NB4 (cell line): ENCODE results near the gene ASB18.

Experiments
- DNase-seq: peaks from one replicate; pipeline ENCODE4 v3.0.0; 2010; ENCODE audit warnings: low read depth
- H3K4me3 ChIP-seq: one replicate; pipeline ENCODE4 v1.5.1; 2011; ENCODE audit warnings: mild to moderate bottlenecking, low read depth, low read length, moderate library complexity
- MYC ChIP-seq: IDR thresholded peaks from 2 replicates; pipeline ENCODE4 v1.6.1; 2011; ENCODE audit warnings: low read depth, low read length
- POLR2A ChIP-seq: IDR thresholded peaks from 2 replicates; pipeline ENCODE4 v1.6.1; 2011; ENCODE audit warnings: mild to moderate bottlenecking; ENCODE audit not compliant: insufficient read length; ENCODE audit errors: extremely low read depth
- TF ChIP-seq, protein P1 (sequence below): IDR thresholded peaks from one replicate; pipeline ENCODE4 v1.5.1; 2012; ENCODE audit warnings: low read depth, low read length
- TF ChIP-seq, protein P2 (sequence below): IDR thresholded peaks from 2 replicates; pipeline ENCODE4 v1.6.1; 2011; ENCODE audit warnings: low read depth, low read length

ASB18 gene

DNA sequence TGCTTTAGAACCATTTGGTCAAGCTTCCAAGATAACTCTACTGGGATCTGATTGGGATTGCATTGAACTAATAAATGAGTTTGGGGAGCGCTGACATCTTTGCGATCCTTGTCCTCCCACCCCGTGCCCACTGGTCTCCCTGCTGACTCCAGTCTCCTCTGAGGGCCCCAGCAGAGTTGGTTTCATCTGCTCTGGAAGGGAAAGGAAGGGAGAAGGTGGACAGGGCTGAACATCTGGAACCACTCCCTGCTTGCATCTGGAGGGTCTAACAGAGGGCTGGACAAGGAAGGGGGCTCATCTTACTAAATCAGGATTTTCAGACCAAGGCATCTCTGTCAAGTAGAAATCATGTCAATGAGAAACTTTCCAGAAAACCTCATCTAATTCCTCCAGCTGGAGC is 108.8 kb downstream of the ASB18 start:
- no peak for DNase-seq
- H3K4me3 ChIP-seq: no peak overlapping the region
- TF ChIP-seq MYC (no peak), POLR2A (no peak)
- TF ChIP-seq, protein P1, sequence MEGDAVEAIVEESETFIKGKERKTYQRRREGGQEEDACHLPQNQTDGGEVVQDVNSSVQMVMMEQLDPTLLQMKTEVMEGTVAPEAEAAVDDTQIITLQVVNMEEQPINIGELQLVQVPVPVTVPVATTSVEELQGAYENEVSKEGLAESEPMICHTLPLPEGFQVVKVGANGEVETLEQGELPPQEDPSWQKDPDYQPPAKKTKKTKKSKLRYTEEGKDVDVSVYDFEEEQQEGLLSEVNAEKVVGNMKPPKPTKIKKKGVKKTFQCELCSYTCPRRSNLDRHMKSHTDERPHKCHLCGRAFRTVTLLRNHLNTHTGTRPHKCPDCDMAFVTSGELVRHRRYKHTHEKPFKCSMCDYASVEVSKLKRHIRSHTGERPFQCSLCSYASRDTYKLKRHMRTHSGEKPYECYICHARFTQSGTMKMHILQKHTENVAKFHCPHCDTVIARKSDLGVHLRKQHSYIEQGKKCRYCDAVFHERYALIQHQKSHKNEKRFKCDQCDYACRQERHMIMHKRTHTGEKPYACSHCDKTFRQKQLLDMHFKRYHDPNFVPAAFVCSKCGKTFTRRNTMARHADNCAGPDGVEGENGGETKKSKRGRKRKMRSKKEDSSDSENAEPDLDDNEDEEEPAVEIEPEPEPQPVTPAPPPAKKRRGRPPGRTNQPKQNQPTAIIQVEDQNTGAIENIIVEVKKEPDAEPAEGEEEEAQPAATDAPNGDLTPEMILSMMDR: no peak
- TF ChIP-seq, protein P2, sequence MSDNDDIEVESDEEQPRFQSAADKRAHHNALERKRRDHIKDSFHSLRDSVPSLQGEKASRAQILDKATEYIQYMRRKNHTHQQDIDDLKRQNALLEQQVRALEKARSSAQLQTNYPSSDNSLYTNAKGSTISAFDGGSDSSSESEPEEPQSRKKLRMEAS: no peak

DNA sequence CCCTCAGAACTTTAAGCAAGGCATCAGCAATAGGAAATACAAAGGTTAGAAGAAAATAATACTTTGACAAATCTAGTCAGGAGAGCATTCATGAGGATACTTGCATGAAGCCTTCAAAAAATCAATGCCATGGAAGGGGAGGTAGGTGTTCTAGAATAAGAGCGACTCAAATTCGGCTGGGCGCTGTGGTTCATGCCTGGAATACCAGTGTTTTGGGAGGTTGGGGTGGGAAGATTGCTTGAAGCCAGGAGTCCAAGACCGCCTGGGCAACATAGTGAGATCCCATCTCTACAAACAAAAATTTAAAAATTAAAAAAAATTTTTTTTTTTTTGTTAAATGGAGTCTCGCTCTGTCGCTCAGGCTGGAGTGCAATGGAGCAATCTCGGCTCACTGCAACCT is 117.8 kb downstream of the ASB18 start:
- no peak for DNase-seq
- TF ChIP-seq POLR2A (no peak), MYC (no peak)
- TF ChIP-seq, protein P1: no peak
- TF ChIP-seq, protein P2: no peak
- no peak overlapping the region for H3K4me3 ChIP-seq

DNA sequence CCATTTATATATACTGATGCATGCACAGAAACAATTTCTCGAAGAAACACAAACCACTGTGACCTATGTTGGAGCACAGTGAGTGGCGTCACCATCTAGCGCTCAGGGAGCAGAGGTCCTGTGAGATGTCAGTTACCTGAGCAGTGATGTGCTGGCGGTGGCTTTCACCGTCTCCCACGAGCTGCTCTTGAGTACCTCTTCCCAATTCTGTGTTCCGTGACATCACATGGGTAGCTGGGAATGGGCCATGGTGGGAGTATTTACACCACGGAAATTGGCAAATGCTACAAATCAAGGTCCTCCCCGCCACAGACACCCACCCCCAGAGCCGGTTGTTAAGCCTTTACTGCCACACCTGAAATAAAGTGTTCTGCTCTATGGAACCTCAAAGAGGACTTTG is 120.4 kb downstream of the ASB18 start:
- DNase-seq: no peak
- no peak overlapping the region for H3K4me3 ChIP-seq
- TF ChIP-seq MYC (no peak), POLR2A (no peak)
- TF ChIP-seq, protein P2: no peak
- TF ChIP-seq, protein P1: no peak
